Body of pancreas (tissue), 4 donors: ENCODE results near the gene SSC5D. TPM values are rescaled to one million over a fixed set of nuclear protein-coding genes. Genes with fewer than 3 reads are reported as not detected.
A peak's percentile ranks its signal among the peaks of the same experiment; 100 is the strongest.

ENCODE experiments used
- ATAC-seq: fragments of 150-250 bp; one replicate; pipeline ENCODE4 v1.9.1; 2016
- DNase-seq, 4 donors: peaks; one replicate each; pipeline ENCODE4 v3.0.0-alpha.2; 2019
- H3K27ac ChIP-seq, 4 donors: fragments of 200-600 bp; sonication (generic); 1 replicate in 3 of 4; 2 replicates in 1 of 4; pipeline versions ENCODE4 v1.5.1 to v1.6.1; 2016 to 2019; ENCODE audit warnings: mild to moderate bottlenecking in 1 of 4, mixed read lengths in 1 of 4, moderate library complexity in 1 of 4
- H3K27me3 ChIP-seq, 2 donors: fragments of 200-600 bp; sonication (generic); one replicate each; pipeline ENCODE4 v1.6.0; 2016; ENCODE audit warnings: mild to moderate bottlenecking in 1 of 2
- H3K36me3 ChIP-seq, 2 donors: fragments of 200-600 bp; sonication (generic); replicated peaks in 1 of 2; 2 replicates each; pipeline ENCODE4 v1.5.1; 2016; ENCODE audit warnings: low read depth in 2 of 2; ENCODE audit not compliant: insufficient read depth in 1 of 2
- H3K4me1 ChIP-seq: fragments of 200-600 bp; sonication (generic); one replicate; pipeline ENCODE4 v1.6.0; 2016
- H3K4me3 ChIP-seq, 2 donors: fragments of 200-600 bp; sonication (generic); 1 replicate in 1 of 2; 2 replicates in 1 of 2; pipeline ENCODE4 v1.5.1; 2016 to 2019
- H3K9me3 ChIP-seq, 3 donors: fragments of 200-600 bp; sonication (generic); 1 replicate in 2 of 3; 2 replicates in 1 of 3; pipeline ENCODE4 v1.5.1; 2016
- CTCF ChIP-seq, 7 experiments: fragments of 450-650 bp in 4 of 7; fragments of 200-600 bp in 3 of 7; sonication (generic) in 3 of 7; IDR thresholded peaks; one replicate each; pipeline ENCODE4 v1.5.1; 2016 to 2019; ENCODE audit warnings: antibody characterized with exemption in 7 of 7
- POLR2A ChIP-seq, 3 donors: fragments of 450-650 bp; IDR thresholded peaks; one replicate each; pipeline ENCODE4 v1.6.1; 2016; ENCODE audit warnings: antibody characterized with exemption in 3 of 3, mild to moderate bottlenecking in 2 of 3
- WGBS, 2 donors: methylation state at CpG; one replicate each; pipeline ENCODE4 v1.1.5; 2017; 5-methylcytosine and 5-hydroxymethylcytosine counted together
- intact Hi-C: fragments of 100-400 bp; cut with DNase I; formaldehyde crosslinking; loops from one replicate; pipeline ENCODE4 v1.15.1; 2023
- total RNA-seq, 2 donors: library from RNA; depleted of rRNA; stranded (reverse); fragments of >200 nt; gene quantifications; one replicate each; pipeline ENCODE4 v1.1.0, GENCODE V29; 2016

Gene SSC5D
- total RNA-seq, 2 donors from 2014 or later, result 2.6 to 3.3 TPM

- Histone ChIP-seq H3K4me3 (no peak overlapping the region), H3K4me1 (no peaks in the 10 kb centered on the region), H3K27me3 (peaks cover 0 to 3% of the 10 kb centered on the region in 2 donors), H3K36me3 (no peaks in the 10 kb centered on the region), H3K27ac (no peak overlapping the region), H3K9me3 (no peaks in the 10 kb centered on the region)
- TF ChIP-seq POLR2A (IDR thresholded peaks at IDR 0.05), result no peak
- TF ChIP-seq CTCF (IDR thresholded peaks at IDR 0.05), result no peak
- no peak for ATAC-seq
- WGBS, 2 donors, result 54 to 58% methylated on average over 5 of the region's 5 CpGs
- intact Hi-C loops, result no loop called here
- DNase-seq, result no peak
These were observed 55.3 kb downstream of the SSC5D start for GRCh38 chr19:55543567-55543966.

- WGBS, 2 donors, result 69 to 70% methylated on average over 9 to 15 of the region's 15 CpGs
- intact Hi-C loops, result no loop called here
- Histone ChIP-seq H3K36me3 (no peaks in the 10 kb centered on the region), H3K9me3 (no peaks in the 10 kb centered on the region), H3K4me1 (no peaks in the 10 kb centered on the region), H3K27ac (no peak overlapping the region), H3K27me3 (peaks cover 0 to 3% of the 10 kb centered on the region in 2 donors), H3K4me3 (no peak overlapping the region)
- ATAC-seq, result no peak
- DNase-seq, result no peak
- TF ChIP-seq CTCF (IDR thresholded peaks at IDR 0.05), result no peak
- TF ChIP-seq POLR2A (IDR thresholded peaks at IDR 0.05), result no peak
These were observed 55.8 kb downstream of the SSC5D start for GRCh38 chr19:55544014-55544413.

GRCh38 chr19:55544776-55545439 is 56.7 kb downstream of the SSC5D start:
- H3K4me3 ChIP-seq, result no peak overlapping the region
- no peak for ATAC-seq
- H3K4me1 ChIP-seq, result peaks cover 6% of the 10 kb centered on the region
- no peaks in the 10 kb centered on the region for H3K9me3 ChIP-seq
- H3K27me3 ChIP-seq, result peaks cover 0 to 3% of the 10 kb centered on the region in 2 donors
- no peak overlapping the region for H3K27ac ChIP-seq
- DNase-seq, result no peak
- intact Hi-C loops, result no loop called here
- no peaks in the 10 kb centered on the region for H3K36me3 ChIP-seq
- TF ChIP-seq POLR2A (IDR thresholded peaks at IDR 0.05) (no peak), CTCF (IDR thresholded peaks at IDR 0.05) (no peak)
- WGBS, 2 donors, result 54 to 71% methylated on average over 16 to 18 of the region's 23 CpGs

- intact Hi-C loops, result no loop called here
- 54 to 57% methylated on average over 3 to 7 of the region's 10 CpGs for WGBS, 2 donors
- TF ChIP-seq CTCF (IDR thresholded peaks at IDR 0.05), result no peak
- TF ChIP-seq POLR2A (IDR thresholded peaks at IDR 0.05), result no peak
- Histone ChIP-seq H3K36me3 (no peaks in the 10 kb centered on the region), H3K9me3 (no peaks in the 10 kb centered on the region), H3K4me1 (peaks cover 9% of the 10 kb centered on the region), H3K4me3 (no peak within 1 kb of the TSS), H3K27me3 (peaks cover 0 to 3% of the 10 kb centered on the region in 2 donors), H3K27ac (peak within 1 kb of the TSS in 1 of 4 donors; percentile 25)
- DNase-seq (no peak), ATAC-seq (no peak)
These were observed 57.2 kb downstream of the SSC5D start, which contains the start of gene SBK3 for GRCh38 chr19:55545443-55545842. SBK3 (minus strand) TSS chr19:55545543; CDS start chr19:55545543, 0 bp downstream.

GRCh38 chr19:55546011-55546410 is 57.8 kb downstream of the SSC5D start:
- no peak for ATAC-seq
- Histone ChIP-seq H3K4me3 (no peak overlapping the region), H3K27ac (peak overlapping the region in 1 of 4 donors; percentile 25), H3K4me1 (peaks cover 9% of the 10 kb centered on the region), H3K9me3 (no peaks in the 10 kb centered on the region), H3K36me3 (no peaks in the 10 kb centered on the region), H3K27me3 (peaks cover 0 to 3% of the 10 kb centered on the region in 2 donors)
- no peak for TF ChIP-seq POLR2A (IDR thresholded peaks at IDR 0.05)
- TF ChIP-seq CTCF (IDR thresholded peaks at IDR 0.05), result no peak
- DNase-seq, result no peak
- WGBS, 2 donors, result 53 to 54% methylated on average over 11 of the region's 11 CpGs
- intact Hi-C loops, result no loop called here
